ENCODE data around the gene MRPL55.

The MRPL55 gene

GRCh38 chr1:228066416-228066815 is 42.7 kb downstream of the MRPL55 start:
- DNase-seq = no peak

- DNase-seq = no peak
These were observed 43.4 kb downstream of the MRPL55 start for GRCh38 chr1:228065543-228066347.

- no peak for DNase-seq
These were observed 44.2 kb downstream of the MRPL55 start for GRCh38 chr1:228064741-228065542.

- no peak for DNase-seq
These were observed 44.8 kb downstream of the MRPL55 start for GRCh38 chr1:228064296-228064695.

- DNase-seq = no peak
These were observed 45.6 kb downstream of the MRPL55 start for GRCh38 chr1:228063251-228064191.

GRCh38 chr1:228062812-228063211 is 46.3 kb downstream of the MRPL55 start:
- no peak for DNase-seq

- no peak for DNase-seq
These were observed 46.9 kb downstream of the MRPL55 start for GRCh38 chr1:228062085-228062791.

- DNase-seq = no peak
These were observed 47.6 kb downstream of the MRPL55 start for GRCh38 chr1:228061411-228062084.

- no peak for DNase-seq
These were observed 48.5 kb downstream of the MRPL55 start for GRCh38 chr1:228060458-228061190.

- DNase-seq = peak; percentile 71
These were observed 49.3 kb downstream of the MRPL55 start for GRCh38 chr1:228059634-228060457.

- DNase-seq = peak; percentile 45
These were observed 50.0 kb downstream of the MRPL55 start for GRCh38 chr1:228058949-228059633.

- DNase-seq = no peak
These were observed 50.7 kb downstream of the MRPL55 start for GRCh38 chr1:228058172-228058948.
